Retinal pigment epithelial cell (primary cell): ENCODE measurements around the gene DNHD1.

ENCODE experiments used
- DNase-seq: peaks from one replicate; pipeline ENCODE4 v3.0.0-alpha.2; 2010; ENCODE audit warnings: low read depth
- H3K4me3 ChIP-seq: 2 replicates; pipeline ENCODE4 v1.5.1; 2011; ENCODE audit warnings: mild to moderate bottlenecking, low read length, control low read depth, moderate library complexity
- CTCF ChIP-seq: conservative IDR thresholded peaks from 2 replicates; pipeline ENCODE4 v1.5.1; 2011; ENCODE audit warnings: low read depth, low read length, control low read depth, inconsistent platforms

The DNHD1 gene

DNA sequence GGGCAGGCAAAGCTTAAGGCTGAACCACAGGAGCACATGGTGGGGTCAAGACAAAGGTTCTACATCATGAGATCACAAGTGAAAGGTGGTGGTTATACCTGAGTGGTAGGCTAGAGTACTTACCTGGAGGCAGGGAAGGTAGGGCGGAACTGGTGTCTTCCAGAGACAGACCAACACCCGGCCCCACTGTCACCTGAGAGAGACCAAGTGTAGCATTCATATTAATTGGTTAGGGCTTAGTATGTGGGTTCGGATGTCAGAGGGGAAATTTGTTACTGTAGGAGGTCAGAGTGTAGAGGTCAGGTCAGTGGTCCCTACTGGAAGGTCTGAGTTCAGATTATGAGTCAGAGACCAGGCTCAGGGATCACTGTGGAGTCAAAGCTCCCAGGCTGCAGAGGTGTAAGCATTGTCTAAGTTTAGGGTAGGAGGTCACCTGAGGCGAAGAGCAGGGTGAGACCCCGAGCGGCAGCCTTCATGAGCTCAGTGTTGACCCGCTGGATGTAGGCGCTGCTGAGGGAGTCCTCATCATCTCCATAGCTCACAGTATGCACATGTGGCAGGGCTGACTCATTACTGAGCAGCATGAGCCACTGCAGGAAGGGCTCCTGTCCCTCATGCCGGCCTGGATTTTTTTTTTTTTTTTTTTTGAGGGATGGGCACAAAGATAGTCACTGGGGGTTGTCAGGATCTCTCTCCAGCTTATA is 119.0 kb downstream of the DNHD1 start:
- TF ChIP-seq CTCF, result no peak
- no peak overlapping the region for H3K4me3 ChIP-seq
- no peak for DNase-seq

DNA sequence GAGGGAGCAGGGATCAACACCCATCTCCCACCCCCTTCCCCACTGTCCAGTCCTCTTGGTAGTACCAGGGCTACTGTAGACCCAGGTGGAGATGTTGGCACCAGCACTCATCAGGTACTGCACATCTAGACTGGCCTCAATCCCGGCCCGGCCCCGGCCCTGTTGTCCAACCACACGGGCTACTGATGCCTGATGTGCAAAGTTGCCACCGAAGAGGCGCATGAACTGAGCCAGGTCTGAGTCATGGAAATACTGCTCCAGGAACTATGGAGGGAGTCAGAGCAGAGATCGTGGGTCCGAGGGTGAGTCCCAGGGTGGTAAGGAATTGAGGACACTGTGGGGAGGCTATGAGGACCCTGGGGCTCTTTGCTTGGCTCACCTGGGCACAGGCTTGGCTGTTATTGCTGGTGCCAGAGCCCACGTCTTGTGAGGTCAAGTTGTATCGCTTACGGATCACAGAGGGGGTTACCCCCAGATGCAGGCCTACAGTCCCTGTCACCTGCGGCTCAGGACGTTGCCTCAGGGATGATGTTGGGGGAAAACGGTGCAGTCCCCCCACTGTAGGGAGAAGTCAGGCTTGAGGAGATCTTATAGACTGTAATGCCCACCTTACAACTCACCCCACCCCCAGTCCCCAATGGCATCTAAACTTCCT is 119.6 kb downstream of the DNHD1 start:
- H3K4me3 ChIP-seq, result no peak overlapping the region
- no peak for TF ChIP-seq CTCF
- no peak for DNase-seq

- no peak for DNase-seq
- TF ChIP-seq CTCF, result no peak
- H3K4me3 ChIP-seq, result peak overlapping the region; percentile 99
Observed at GRCh38 chr11:6617315-6617781, 120.3 kb downstream of the DNHD1 start.

DNA sequence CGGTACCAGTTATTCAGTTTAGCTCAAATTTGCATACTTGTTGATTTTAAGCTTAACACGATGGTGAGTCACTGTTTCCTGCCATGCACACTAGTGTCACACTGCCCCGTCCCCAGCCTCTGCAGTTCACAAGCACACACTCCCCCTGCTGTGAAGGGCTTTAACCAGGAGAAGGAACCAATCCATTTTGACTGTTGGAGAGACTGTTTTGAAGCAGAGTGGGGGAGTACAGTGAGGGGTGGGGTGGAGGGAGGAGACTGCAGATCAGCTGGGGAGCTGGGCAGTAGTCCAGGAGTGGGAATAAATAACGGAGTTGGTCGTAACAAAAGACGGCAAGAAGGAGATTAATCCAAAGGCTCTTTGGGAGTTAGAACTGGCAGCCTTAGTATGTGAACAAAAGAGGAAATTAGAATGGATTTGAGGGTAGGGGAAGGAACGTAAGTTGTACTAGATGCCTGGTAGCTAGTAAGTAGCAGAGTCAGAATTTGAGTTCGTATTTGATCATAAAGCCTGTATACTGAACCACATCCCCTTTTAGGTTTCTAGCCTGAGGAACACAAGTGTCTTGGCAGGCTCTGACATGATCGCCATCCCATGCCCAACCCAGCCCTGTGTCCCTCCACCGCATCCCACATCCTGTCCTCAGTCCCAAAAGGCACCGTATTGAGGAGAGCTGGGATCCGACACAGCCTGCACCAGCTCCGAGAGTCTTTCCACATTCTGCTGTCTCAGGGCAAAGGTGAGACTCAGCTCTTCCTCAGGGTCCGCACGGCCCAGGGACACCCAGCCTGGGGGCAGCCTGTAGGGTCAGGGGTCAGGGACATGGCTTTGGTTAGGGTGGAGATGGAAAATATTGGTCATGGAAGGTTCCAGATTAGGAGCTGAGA is 121.3 kb downstream of the DNHD1 start:
- H3K4me3 ChIP-seq, result peak overlapping the region; percentile 99
- TF ChIP-seq CTCF, result peak; percentile 33
- DNase-seq, result peak; percentile 95

DNA sequence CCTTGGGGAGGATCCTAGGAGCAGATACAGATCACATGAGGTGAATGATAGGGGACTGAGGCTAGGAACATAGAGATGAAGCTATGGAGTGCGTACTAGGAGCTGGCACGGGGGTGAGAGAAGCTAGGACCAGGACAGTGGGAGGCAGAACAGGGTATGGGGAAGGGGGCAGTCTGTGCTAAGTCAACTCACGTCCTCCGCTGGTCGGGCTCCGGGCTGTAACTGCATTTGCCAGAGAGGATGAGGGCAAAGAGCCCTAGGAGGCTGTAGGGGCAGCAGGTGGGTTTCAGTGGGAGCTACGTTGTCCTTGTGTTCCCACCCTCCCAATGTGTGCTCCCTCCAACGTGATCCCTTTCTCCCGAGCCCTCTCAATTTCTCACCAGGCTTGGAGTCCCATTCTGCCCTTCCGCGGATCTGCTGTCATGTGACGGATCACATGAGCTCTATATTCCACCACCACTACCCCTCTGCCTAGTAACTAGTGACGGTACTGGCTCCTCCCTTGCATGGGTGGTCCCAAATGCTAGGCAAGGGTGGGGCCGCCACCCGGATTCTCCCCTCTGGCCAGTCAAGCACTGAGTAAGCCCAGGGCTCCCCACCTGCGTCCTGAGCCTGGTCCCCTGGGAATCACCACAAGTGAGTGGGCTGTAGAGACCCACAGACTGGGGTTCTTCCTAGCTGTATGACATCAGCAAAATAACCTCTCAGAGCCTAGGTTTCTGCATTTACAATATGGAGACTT is 122.1 kb downstream of the DNHD1 start, which contains the start of gene TPP1:
Gene TPP1 (minus strand): TSS at position 419 of the 742 bp plus-strand sequence. CDS start 22 bp downstream, at position 397.
- DNase-seq, result peak; percentile 78
- TF ChIP-seq CTCF, result no peak
- H3K4me3 ChIP-seq, result peak within 1 kb of the TSS; percentile 99

- no peak for TF ChIP-seq CTCF
- no peak for DNase-seq
- no peak overlapping the region for H3K4me3 ChIP-seq
Observed at GRCh38 chr11:6620636-6621035, 123.6 kb downstream of the DNHD1 start.
